GM23248 (cell line): ENCODE results near the gene OMD.

Source experiments
- EZH2 ChIP-seq: fragments of 200-600 bp; sonication (generic); IDR thresholded peaks from 2 replicates; pipeline ENCODE4 v1.6.1; 2018; ENCODE audit warnings: antibody characterized with exemption, mild to moderate bottlenecking; ENCODE audit not compliant: insufficient read depth, poor library complexity, severe bottlenecking
- EZH2phosphoT487 ChIP-seq: fragments of 200-600 bp; sonication (generic); IDR thresholded peaks from 2 replicates; pipeline ENCODE4 v1.6.1; 2018; ENCODE audit warnings: antibody characterized with exemption, moderate library complexity, mild to moderate bottlenecking, low read depth; ENCODE audit not compliant: insufficient read depth

DNA sequence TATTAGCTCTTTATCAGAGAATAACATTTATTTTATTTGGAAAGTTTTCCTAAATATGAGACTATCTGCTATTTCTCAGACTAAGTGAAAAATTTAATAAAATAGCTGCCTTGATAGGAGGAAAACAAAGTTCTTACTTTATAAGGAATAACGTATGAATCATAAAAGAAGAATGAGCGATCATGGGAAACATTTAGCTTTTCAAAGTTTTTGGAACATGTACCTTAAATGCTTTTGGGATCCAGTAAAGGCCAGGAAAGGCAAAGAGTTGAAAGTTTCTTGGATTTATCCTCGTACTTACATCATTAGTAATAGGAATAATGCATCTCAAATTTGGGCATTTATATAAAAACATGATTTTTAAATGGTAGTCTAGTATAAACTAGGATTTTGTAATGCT lies 39.3 kb downstream of the OMD start:
- TF ChIP-seq EZH2 (no peak), EZH2phosphoT487 (no peak)
